ENCODE measurements around the gene ERC1.
"Not testable (repeated sequence)": the region's sequence is repeated elsewhere in the genome, so short reads cannot be mapped to it uniquely, and the experiment has no call there.

The ERC1 gene

GRCh38 chr12:1222858-1223639 is 232.0 kb downstream of the ERC1 start:
- no peak for DNase-seq (ENCODE audit: low spot score)

GRCh38 chr12:1226951-1227350 is 235.9 kb downstream of the ERC1 start:
- no peak for DNase-seq (ENCODE audit: low spot score)

GRCh38 chr12:1234073-1234472 is 243.1 kb downstream of the ERC1 start:
- DNase-seq (ENCODE audit: low spot score): no peak

GRCh38 chr12:1246637-1247036 is 255.6 kb downstream of the ERC1 start:
- no peak for DNase-seq (ENCODE audit: low spot score)

GRCh38 chr12:1250641-1251040 is 259.6 kb downstream of the ERC1 start:
- no peak for DNase-seq (ENCODE audit: low spot score)

GRCh38 chr12:1252758-1253157 is 261.7 kb downstream of the ERC1 start:
- no peak for DNase-seq (ENCODE audit: low spot score)

GRCh38 chr12:1255125-1255524 is 264.1 kb downstream of the ERC1 start:
- DNase-seq (ENCODE audit: low spot score): not testable (repeated sequence)

- DNase-seq (ENCODE audit: low spot score): not testable (repeated sequence)
These were observed 264.8 kb downstream of the ERC1 start for GRCh38 chr12:1255854-1256253.

GRCh38 chr12:1256285-1256684 is 265.3 kb downstream of the ERC1 start:
- DNase-seq (ENCODE audit: low spot score): no peak

- no peak for DNase-seq (ENCODE audit: low spot score)
These were observed 266.0 kb downstream of the ERC1 start for GRCh38 chr12:1256991-1257390.

- no peak for DNase-seq (ENCODE audit: low spot score)
These were observed 271.0 kb downstream of the ERC1 start for GRCh38 chr12:1262011-1262410.

GRCh38 chr12:1267243-1267642 is 276.2 kb downstream of the ERC1 start:
- no peak for DNase-seq (ENCODE audit: low spot score)

- DNase-seq (ENCODE audit: low spot score): no peak
These were observed 281.1 kb downstream of the ERC1 start for GRCh38 chr12:1272142-1272541.

GRCh38 chr12:1273051-1273450 is 282.0 kb downstream of the ERC1 start:
- no peak for DNase-seq (ENCODE audit: low spot score)

- DNase-seq (ENCODE audit: low spot score): no peak
These were observed 286.9 kb downstream of the ERC1 start for GRCh38 chr12:1277905-1278304.

- no peak for DNase-seq (ENCODE audit: low spot score)
These were observed 288.0 kb downstream of the ERC1 start for GRCh38 chr12:1279050-1279449.

GRCh38 chr12:1280059-1280458 is 289.0 kb downstream of the ERC1 start:
- DNase-seq (ENCODE audit: low spot score): no peak

GRCh38 chr12:1281683-1282366 is 290.8 kb downstream of the ERC1 start:
- no peak for DNase-seq (ENCODE audit: low spot score)

GRCh38 chr12:1282670-1283315 is 291.8 kb downstream of the ERC1 start:
- DNase-seq (ENCODE audit: low spot score): no peak

- no peak for DNase-seq (ENCODE audit: low spot score)
These were observed 292.3 kb downstream of the ERC1 start for GRCh38 chr12:1283316-1283715.

- DNase-seq (ENCODE audit: low spot score): no peak
These were observed 293.6 kb downstream of the ERC1 start for GRCh38 chr12:1284611-1285010.

GRCh38 chr12:1287446-1287975 is 296.5 kb downstream of the ERC1 start:
- no peak for DNase-seq (ENCODE audit: low spot score)

GRCh38 chr12:1288333-1288732 is 297.3 kb downstream of the ERC1 start:
- no peak for DNase-seq (ENCODE audit: low spot score)
